GM21367 (cell line): Measurements from ENCODE around the gene OCLN.
"Not testable (repeated sequence)": the region's sequence is repeated elsewhere in the genome, so short reads cannot be mapped to it uniquely, and the experiment has no call there.

Experiments used
- ATAC-seq: cut with Tn5 transposase; IDR thresholded peaks from one replicate; pipeline ENCODE4 v1.9.1; 2021; ENCODE audit not compliant: unreplicated experiment

The OCLN gene, protein sequence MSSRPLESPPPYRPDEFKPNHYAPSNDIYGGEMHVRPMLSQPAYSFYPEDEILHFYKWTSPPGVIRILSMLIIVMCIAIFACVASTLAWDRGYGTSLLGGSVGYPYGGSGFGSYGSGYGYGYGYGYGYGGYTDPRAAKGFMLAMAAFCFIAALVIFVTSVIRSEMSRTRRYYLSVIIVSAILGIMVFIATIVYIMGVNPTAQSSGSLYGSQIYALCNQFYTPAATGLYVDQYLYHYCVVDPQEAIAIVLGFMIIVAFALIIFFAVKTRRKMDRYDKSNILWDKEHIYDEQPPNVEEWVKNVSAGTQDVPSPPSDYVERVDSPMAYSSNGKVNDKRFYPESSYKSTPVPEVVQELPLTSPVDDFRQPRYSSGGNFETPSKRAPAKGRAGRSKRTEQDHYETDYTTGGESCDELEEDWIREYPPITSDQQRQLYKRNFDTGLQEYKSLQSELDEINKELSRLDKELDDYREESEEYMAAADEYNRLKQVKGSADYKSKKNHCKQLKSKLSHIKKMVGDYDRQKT

DNA sequence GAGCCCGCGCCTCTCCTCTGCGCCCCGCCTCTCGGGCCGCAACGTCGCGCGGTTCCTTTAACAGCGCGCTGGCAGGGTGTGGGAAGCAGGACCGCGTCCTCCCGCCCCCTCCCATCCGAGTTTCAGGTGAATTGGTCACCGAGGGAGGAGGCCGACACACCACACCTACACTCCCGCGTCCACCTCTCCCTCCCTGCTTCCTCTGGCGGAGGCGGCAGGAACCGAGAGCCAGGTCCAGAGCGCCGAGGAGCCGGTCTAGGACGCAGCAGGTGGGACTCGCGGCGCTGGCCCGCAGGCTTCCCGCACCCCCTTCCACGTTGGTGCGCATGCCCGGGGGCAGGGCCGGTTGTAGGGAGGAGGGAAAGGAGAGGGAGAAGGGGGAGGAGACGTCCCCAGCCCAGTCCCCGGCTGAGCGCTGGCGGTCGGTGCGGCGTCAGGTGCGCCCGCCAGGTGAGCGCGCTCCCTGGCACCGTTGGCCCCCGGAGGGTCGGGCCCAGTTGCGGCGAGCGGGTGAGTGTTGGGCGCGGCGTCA lies at the start of gene OCLN:
OCLN (plus strand) TSS at position 400 of the 532 bp plus-strand sequence. CDS start 11,455 bp downstream, outside the sequence.
- no peak for ATAC-seq

DNA sequence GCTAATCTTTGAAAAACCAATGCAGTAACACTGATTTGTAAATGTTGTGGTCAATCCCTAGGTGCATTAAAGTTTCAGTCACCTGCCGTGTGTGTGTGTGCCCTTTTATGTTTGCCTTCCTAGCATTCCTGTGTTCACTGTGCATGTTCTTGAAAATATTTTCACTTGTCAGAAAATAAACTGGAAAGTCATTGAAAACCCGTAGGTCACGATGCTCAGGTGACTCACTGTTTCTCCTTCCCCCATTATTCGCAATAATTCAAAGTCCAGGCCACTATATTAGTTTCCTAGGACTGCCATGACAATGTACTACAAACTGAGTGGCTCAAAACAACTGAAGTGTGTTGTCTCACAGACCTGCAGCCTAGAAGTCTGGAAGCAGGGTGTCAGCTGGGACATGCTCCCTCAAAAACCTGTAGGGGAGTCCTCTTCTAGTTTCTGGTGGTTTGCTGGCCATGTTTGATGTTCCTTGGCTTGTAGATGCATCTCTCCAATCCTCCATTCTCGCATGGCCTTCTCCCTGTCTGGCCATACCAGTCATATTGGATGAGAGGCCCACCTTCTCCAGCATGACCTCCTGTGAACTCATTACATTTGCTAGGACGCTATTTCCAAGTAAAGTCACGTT lies 48.3 kb upstream of the OCLN start:
- no peak for ATAC-seq

DNA sequence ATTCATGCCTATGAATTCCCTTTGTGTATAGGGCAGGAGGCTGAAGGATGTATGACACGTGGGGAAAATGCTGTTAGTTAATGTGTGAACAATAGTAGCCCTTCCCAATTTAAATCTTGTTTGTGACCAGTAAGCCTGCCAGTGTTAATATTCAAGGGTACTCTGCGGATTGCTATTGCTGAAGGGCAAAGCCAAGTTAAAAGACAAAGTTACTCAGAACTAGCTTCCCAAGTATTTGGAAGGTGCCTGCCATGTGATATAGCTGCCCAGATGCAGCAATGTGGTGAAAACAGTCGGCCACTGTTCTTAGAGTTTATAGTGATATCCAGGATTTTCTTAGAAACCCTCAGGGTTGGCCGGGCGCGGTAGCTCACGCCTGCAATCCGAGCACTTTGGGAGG lies 43.1 kb upstream of the OCLN start:
- no peak for ATAC-seq

DNA sequence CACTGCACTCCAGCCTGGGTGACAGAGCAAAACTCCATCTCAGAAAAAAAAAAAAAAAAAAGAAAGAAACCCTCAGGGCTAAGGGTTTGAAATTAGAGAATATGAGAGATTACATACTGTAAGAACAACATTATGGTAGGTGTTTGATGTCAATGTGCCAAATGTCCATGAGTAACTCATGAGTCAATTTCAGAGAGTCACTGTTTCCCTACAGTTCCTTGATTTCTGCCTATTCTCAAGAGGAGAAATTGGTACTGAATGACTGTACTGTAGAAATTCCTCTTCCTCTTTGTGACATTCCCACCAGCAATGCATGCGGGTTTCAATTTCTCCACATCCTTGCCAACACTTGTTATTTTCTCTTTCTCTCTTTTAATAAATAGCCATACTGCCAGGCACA lies 42.5 kb upstream of the OCLN start:
- ATAC-seq: no peak

DNA sequence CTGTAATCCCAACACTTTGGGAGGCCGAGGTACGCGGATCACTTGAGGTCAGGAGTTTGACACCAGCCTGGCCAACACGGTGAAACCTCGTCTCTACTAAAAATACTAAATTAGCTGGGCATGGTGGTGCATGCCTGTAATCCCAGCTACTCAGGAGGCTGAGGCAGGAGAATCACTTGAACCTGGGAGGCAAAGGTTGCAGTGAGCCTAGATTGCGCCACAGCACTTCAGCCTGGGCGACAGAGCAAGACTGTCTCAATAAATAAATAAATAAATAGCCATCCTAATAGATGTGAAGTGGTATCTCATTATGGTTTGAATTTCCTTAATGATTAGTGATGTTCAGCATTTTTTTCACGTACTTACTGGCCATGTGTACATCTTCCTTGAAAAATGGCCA lies 42.1 kb upstream of the OCLN start:
- ATAC-seq: not testable (repeated sequence)

DNA sequence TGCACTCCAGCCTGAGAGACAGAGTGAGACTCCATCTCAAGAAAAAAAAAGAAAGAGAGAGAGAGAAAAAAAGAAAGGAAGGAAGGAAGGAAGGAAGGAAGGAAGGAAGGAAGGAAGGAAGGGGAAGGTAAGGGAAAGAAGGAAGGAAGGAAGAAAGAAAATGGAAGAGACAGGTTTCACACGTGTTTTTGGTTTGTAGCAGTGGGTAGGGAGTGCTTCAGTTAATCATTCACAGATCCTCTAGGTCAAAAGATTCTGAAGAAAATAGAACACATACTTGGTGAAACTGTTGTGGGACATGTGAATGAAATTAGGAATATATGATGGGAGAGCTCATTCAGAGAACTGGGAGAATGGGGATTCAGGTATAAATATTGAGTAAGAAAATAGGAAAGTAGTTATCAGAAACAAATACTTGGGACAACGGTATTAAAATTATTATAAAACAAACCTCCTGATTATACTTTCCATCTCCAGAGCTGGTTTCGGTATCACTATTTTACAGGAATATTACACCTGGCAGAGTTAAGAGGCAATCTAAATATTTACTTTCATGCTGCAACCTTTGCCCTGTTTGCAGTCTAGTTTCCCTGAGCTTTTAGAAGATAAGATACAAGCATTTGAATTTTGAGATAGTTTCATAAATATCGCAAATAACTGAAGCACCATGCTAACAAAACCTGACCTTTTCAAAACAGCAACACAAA lies 40.5 kb upstream of the OCLN start:
- ATAC-seq: no peak

DNA sequence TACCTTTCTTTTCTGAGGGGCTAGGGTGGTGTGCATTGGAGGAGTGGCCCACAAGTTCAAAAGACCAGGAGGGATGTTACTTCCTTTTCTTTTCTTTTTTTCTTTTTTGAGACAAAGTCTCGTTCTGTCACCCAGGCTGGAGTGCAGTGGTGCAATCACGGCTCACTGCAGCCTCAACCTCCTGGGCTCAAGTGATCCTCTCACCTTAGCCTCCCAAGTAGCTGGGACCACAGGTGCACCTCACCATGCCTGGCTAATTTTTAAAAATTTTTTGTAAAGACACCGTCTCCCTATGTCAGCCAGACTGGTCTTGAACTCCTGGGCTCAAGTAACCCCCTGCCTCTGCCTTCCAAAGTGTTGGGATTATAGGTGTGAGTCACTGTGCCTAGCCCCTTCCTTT lies 39.1 kb upstream of the OCLN start:
- not testable (repeated sequence) for ATAC-seq

DNA sequence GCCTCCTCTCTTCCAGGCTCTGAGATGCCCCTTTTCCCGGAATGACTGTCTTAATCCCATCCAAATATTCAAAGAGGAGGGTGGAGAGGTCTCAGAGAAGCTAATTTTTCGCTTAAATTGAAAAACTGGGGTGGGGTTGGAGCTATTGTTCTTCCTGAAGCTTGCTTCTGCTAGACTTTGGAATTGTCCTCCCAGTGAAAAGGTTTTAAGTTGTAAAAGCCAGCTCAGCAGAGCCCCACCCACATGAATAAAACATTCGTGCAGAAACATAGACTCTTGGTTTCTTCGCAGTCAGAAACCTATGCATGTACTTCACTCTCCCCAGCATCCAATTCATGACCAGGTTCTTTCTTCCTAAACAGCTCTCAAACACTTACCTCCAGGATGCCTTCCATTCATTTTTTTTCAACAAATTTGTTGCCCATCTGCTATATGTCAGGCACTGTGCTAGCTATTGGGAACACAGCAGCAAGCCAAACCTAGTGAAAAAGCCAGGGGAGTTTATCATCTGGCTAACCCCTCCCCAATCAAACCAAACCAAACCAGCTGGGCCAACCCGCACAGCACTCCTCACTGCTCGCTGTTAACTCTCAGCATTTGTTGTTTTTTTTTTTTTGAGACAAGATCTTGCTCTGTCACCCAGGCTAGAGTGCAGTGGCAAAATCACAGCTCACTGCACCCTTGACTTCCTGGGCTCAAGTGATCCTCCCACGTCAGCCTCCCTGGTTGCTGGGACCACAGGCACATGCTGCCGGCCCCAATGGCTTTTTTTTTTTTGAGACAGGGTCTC lies 37.9 kb upstream of the OCLN start:
- ATAC-seq: no peak

DNA sequence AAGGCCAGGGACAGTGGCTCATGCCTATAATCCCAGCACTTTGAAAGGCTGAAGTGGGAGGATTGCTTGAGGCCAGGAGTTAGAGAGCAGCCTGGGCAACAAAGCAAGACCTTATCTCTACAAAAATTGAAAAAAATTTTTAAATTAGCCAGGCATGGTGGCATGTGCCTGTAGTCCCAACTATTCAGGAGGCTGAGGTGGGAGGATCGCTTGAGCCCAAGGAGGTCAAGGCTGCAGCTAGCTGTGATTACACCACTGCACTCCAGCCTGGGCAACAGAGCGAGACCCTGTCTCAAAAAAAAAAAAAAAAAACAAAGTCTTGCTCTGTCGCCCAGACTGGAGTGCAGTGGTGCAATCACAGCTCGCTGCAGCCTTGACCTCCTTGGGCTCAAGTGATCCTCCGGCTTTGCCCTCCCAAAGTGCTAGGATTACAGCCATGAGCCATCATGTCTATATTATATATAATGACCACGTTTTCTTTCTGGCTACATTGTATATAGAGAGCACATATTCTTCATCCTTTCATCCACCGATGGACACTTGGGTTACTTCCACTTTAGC lies 37.1 kb upstream of the OCLN start:
- ATAC-seq: not testable (repeated sequence)

DNA sequence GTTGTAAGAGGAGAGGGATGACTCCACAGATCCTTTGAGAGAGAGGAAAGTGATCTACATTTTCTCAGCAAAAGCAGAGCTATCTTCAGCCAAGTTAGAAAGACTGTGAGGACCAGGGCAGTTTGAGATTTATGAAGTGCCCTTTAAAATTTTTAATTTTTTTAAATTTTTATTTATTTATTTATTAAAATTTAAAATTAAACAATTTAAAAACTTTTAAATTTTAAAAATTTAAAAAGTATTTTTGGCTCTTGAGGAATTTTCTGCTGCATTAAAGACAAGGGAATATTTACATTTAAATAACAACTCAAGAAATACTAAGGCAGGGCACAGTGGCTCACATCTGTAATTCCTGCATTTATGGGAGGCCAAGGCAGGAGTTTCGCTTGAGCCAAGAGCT lies 30.4 kb upstream of the OCLN start:
- no peak for ATAC-seq

DNA sequence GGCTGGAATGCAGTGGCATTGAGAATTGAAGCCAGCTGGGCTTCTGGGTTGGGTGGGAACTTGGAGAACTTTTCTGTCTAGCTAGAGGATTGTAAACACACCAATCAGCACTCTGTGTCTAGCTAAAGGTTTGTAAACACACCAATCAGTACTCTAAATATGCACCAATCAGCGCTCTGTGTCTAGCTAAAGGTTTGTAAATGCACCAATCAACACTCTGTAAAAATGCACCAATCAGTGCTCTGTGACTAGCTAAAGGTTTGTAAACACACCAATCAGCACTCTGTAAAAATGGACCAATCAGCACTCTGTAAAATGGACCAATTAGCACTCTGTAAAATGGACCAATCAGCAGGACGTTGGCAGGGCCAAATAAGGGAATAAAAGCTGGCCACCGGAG lies 26.2 kb upstream of the OCLN start:
- ATAC-seq: not testable (repeated sequence)

DNA sequence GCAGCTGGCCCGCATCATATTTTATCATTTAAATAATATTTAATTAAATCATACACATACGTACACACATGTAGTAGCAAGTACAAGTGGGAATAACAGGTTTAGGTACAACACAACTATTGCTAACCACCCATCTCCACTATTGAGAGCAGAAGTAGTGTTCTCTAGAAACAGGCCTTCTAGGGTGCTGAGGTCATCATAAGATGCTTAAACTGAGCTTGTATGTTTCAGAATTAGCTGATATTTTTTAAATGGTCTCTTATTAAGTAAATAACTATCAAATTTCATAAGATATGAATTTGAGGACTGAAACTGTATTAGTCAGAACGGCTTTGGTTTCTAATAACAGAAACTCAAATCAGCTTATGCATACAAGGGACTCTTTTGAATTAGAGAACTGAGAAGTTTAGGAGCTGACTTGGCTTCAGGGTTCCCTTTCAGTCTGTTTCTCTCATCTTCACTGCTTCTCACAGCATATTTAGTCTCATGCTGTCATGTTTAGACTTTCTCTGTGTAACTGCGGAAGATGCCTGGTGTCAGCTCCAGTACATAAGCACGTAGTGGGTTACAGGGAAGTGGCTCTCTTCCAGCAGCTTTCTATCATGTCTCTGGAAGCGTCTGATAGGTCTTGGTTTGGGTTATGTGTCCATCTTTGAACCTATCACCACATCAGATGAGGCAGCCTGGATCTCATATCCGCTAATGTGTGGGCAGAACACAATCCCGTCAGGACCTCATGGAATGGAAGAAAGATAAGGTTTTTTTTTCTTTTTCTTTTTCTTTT lies 25.0 kb upstream of the OCLN start:
- peak; percentile 97 for ATAC-seq

DNA sequence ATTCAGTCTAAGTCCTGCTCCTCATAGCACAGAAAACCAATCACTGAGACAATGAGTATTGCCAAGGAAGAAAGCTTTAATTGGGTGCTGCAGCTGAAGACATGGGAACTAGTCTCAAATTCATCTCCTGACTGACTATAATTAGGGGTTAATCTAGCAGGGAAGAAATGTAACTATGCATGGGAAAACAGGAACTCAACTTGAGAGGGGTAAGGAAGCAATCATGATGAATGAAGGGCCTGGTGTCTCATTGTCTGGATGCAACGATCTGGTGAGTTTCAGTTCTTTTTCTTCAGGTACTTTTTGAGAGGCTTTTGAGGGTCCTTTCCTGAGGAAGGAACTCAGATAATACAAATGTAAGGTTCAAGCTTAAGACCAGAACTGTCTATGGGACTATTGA lies 24.0 kb upstream of the OCLN start:
- no peak for ATAC-seq

DNA sequence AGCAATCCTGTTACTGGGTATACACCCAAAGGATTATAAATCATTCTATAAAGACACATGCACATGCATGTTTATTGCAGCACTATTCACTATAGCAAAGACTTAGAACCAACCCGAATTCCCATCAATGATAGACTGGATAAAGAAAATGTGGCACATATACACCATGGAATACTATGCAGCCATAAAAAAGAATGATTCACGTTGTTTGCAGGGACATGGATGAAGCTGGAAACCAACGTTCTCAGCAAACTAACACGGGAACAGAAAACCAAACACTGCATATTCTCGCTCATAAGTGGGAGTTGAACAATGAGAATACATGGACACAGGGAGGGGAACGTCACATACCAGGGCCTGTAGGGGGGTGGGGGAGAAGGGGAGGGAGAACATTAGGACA lies 21.1 kb upstream of the OCLN start:
- ATAC-seq: not testable (repeated sequence)

DNA sequence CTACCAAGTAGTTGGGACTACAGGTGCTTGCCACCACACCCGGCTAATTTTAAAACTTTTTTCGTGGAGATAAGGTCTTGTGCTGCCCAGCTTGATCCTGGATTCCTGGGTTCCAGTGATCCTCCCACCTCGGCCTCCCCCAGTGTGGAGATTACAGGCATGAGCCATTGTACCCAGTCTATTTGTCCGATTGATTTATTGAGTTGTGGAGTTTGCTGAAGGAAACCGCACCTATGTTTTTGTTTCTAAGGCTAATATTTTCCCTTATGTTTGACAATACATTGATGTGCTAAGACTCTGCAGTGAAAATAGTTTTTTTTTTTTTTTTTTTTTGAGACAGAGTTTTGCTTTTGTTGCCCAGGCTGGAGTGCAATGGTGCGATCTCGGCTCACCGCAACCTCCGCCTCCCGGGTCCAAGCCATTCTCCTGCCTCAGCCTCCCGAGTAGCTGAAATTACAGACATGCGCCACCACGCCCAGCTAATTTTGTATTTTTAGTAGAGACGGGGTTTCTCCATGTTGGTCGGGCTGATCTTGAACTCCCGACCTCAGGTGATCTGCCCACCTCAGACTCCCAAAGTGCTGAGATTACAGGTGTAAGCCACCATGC lies 20.0 kb upstream of the OCLN start:
- ATAC-seq: not testable (repeated sequence)

DNA sequence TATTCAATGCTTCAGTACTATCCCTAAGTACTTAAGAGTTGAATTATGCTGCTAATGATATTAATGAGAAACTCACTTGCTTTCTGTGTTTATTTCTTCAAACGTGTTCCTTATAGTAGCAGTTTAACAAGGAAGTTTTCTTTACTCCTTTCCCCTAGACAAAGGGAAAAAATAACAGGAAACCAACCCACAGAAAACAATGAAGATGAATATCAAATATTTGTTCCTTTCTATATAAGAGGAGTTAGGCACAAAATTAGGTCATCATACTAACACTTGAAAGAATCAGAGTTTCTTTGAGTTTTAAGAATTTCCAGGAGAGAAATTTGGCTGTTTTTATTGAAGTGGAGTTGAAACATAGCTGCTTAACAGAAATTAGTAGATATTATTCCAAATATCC lies 15.4 kb upstream of the OCLN start:
- no peak for ATAC-seq

DNA sequence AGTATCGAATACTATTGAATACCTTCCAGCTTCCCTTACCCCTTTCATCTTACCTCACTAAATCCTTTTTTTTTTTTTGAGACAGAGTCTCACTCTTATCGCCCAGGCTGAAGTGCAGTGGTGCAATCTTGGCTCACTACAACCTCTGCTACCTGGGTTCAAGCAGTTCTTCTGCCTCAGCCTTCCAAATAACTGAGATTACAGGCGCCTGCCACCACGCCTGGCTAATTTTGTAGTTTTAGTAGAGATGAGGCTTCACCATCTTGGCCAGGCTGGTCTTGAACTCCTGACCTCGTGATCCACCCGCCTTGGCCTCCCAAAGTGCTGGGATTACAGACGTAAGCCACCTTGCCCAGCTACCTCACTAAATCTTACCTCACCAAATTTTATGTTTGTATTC lies 14.3 kb upstream of the OCLN start:
- not testable (repeated sequence) for ATAC-seq

DNA sequence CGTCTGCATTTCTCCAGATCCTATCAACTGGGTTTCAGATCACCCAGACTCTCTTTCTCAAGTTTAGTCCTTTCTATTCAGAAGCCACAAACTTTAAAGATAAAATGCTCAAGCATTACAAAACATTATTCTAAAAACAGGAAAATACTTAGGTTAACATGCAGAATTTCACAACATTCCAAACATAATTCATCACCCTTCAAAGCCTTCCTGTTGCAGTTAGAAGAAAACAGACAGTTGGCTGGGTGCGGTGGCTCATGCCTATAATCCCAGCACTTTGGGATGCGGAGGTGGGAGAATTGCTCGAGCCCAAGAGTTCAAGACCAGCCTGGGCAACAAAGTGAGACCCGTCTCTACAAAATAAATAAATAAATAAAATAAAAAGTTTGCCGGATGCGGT lies 7.7 kb upstream of the OCLN start:
- ATAC-seq: no peak

DNA sequence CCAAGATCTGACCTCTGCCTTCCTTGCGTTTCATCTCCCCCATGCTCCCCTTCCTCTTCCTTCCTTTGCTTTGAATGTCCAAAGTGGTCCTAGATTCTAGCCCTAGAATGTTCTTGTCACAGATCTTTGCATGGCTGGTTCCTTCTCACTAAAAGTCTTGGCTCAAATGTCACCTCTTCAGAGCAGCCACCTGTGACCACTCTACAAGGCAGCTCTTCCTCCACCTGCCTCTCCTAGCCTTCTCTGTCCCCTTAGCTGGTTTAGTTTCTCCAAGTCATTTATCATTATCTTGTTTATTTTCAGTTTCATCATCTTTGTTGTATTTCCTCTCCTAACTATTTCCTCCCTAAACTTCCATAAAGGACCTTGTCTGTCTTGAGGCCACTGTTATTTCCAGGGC lies 7.1 kb upstream of the OCLN start:
- no peak for ATAC-seq
